DND-41 (cell line): ENCODE data around the gene FAM149A.

Experiments
- EZH2 ChIP-seq: IDR thresholded peaks from 3 replicates; pipeline ENCODE4 v1.6.1; 2012; ENCODE audit warnings: borderline replicate concordance, low read depth, mild to moderate bottlenecking, moderate library complexity, low read length, inconsistent platforms; ENCODE audit not compliant: severe bottlenecking
- TF ChIP-seq, protein P1 (sequence below): IDR thresholded peaks from 2 replicates; pipeline ENCODE4 v1.5.1; 2012; ENCODE audit warnings: borderline replicate concordance, low read length, moderate library complexity, mild to moderate bottlenecking; ENCODE audit not compliant: poor library complexity, severe bottlenecking; ENCODE audit errors: extremely low read depth

DNA sequence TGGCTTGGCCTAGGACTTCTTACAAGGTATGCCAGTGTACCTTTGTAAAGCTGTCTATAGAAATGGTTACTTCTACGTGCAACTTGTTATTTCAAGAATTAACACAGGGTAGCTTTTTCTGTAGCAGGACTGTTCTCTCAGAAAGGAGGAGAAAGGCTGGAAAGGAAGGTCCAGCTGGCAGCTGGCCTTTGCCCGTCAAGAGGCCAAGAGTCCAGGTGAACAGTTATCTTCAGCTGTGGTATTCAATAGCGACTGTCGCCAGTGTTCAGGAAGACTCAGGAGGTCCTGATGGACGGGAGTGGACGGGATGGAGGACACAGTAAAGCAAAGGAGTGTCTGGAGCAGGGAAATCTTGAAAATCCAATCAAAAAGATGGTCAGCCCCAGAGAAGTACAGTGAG lies 91.6 kb downstream of the FAM149A start:
- TF ChIP-seq, protein P1, sequence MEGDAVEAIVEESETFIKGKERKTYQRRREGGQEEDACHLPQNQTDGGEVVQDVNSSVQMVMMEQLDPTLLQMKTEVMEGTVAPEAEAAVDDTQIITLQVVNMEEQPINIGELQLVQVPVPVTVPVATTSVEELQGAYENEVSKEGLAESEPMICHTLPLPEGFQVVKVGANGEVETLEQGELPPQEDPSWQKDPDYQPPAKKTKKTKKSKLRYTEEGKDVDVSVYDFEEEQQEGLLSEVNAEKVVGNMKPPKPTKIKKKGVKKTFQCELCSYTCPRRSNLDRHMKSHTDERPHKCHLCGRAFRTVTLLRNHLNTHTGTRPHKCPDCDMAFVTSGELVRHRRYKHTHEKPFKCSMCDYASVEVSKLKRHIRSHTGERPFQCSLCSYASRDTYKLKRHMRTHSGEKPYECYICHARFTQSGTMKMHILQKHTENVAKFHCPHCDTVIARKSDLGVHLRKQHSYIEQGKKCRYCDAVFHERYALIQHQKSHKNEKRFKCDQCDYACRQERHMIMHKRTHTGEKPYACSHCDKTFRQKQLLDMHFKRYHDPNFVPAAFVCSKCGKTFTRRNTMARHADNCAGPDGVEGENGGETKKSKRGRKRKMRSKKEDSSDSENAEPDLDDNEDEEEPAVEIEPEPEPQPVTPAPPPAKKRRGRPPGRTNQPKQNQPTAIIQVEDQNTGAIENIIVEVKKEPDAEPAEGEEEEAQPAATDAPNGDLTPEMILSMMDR: no peak
- no peak for TF ChIP-seq EZH2
